KMS-11 (cell line): ENCODE measurements around the gene TCF12.

Experiments used
- H2AFZ ChIP-seq: fragments of 200-600 bp; sonication (generic); 2 replicates; pipeline ENCODE4 v1.6.1; 2016; ENCODE audit warnings: antibody characterized with exemption, mixed run types, low read depth
- H3K27ac ChIP-seq: fragments of 200-600 bp; sonication (generic); 2 replicates; pipeline ENCODE4 v1.6.1; 2016; ENCODE audit warnings: mild to moderate bottlenecking, mixed run types
- H3K27me3 ChIP-seq: fragments of 200-600 bp; sonication (generic); 2 replicates; pipeline ENCODE4 v1.6.1; 2017; ENCODE audit warnings: mild to moderate bottlenecking, low read depth, mixed run types, moderate library complexity; ENCODE audit not compliant: insufficient read depth
- H3K36me3 ChIP-seq: fragments of 200-600 bp; sonication (generic); 2 replicates; pipeline ENCODE4 v1.6.1; 2017; ENCODE audit warnings: mild to moderate bottlenecking, mixed run types; ENCODE audit not compliant: insufficient read depth
- H3K4me1 ChIP-seq: fragments of 200-600 bp; sonication (generic); 2 replicates; pipeline ENCODE4 v1.6.1; 2016; ENCODE audit warnings: mild to moderate bottlenecking, low read depth, mixed run types; ENCODE audit not compliant: poor library complexity, severe bottlenecking
- H3K4me2 ChIP-seq: fragments of 200-600 bp; sonication (generic); 2 replicates; pipeline ENCODE4 v1.7.0; 2016; ENCODE audit warnings: mild to moderate bottlenecking, mixed run types
- H3K4me3 ChIP-seq: fragments of 200-600 bp; sonication (generic); IDR thresholded peaks from 2 replicates; pipeline ENCODE4 v1.6.1; 2017; ENCODE audit warnings: low read depth, low read length, mixed read lengths; ENCODE audit not compliant: insufficient read depth
- H3K79me2 ChIP-seq: fragments of 200-600 bp; sonication (generic); 2 replicates; pipeline ENCODE4 v1.6.1; 2016; ENCODE audit warnings: low read depth, mixed run types; ENCODE audit not compliant: insufficient read depth
- H3K9ac ChIP-seq: fragments of 200-600 bp; sonication (generic); 2 replicates; pipeline ENCODE4 v1.6.1; 2016; ENCODE audit warnings: mild to moderate bottlenecking, mixed run types
- H4K20me1 ChIP-seq: fragments of 200-600 bp; sonication (generic); 2 replicates; pipeline ENCODE4 v1.6.1; 2016; ENCODE audit warnings: mild to moderate bottlenecking, mixed run types; ENCODE audit not compliant: insufficient read depth
- CTCF ChIP-seq: fragments of 200-600 bp; sonication (generic); conservative IDR thresholded peaks from 2 replicates; pipeline ENCODE4 v1.6.1; 2017; ENCODE audit warnings: low read depth, mild to moderate bottlenecking, antibody characterized with exemption, low read length, moderate library complexity, mixed read lengths

TCF12 gene

DNA sequence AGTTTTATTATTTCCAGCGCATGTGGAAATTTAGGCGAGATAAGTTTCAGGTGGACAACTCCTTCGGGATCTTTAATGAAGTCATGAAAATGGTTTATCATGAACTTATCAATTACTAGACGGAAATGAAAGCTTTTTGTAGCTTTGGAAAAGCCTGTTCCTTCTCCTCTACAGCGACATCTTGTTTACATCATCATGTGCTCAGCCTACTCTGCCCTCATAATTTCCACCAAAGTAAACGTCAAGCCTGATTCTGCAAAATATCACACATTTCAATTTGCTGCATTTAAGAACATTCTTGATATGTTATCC lies 393.5 kb downstream of the TCF12 start:
- Histone ChIP-seq H3K79me2 (no peaks in the 10 kb centered on the region), H4K20me1 (no peaks in the 10 kb centered on the region), H3K36me3 (no peaks in the 10 kb centered on the region), H3K4me2 (no peak overlapping the region), H3K27me3 (no peaks in the 10 kb centered on the region), H3K4me3 (no peak overlapping the region), H3K9ac (no peak overlapping the region), H3K4me1 (no peaks in the 10 kb centered on the region), H3K27ac (no peak overlapping the region), H2AFZ (no peak overlapping the region)
- TF ChIP-seq CTCF: no peak

DNA sequence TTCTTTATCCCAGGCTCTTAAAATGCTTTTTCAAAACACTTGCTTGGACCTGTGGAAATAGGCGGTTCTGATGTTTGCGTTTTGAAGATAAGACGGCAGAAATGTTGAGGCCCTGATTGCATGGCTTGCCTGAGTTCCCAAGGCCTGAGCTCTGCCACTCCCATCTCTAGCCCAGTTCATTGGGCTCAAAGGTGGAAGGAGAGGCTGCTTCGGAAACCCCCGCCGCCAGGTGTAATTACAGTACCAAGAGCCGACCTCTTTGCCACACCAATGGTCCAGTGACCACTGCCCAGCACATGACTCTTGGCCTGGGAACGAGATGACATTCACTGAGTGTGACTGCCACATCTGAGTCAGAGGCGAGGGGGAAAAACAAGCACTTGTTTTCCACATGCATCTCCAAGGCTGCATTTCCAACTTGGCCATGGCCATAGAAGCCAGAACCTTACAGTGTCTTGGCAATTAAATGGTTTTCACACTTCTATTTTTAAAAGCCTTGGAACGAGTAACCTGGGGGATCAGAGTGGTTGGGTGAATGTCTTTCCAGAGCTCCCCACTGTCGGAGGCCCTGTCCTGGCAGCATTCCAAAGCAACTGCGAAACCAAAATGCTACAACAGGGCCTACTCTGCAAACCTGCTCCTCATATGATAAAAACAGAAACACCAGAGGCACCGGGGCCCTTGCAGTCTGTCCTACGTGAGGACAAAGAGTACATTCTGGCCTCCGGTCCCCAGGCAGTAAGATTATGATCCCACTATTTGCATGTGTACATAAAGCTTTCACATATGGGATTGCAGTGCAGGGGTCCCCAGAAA lies 394.1 kb downstream of the TCF12 start:
- no peak overlapping the region for H3K27ac ChIP-seq
- no peak for TF ChIP-seq CTCF
- no peaks in the 10 kb centered on the region for H3K36me3 ChIP-seq
- H3K4me3 ChIP-seq: no peak overlapping the region
- no peaks in the 10 kb centered on the region for H3K79me2 ChIP-seq
- H4K20me1 ChIP-seq: no peaks in the 10 kb centered on the region
- H3K9ac ChIP-seq: no peak overlapping the region
- no peak overlapping the region for H2AFZ ChIP-seq
- H3K4me2 ChIP-seq: no peak overlapping the region
- H3K4me1 ChIP-seq: no peaks in the 10 kb centered on the region
- H3K27me3 ChIP-seq: no peaks in the 10 kb centered on the region

- no peak overlapping the region for H2AFZ ChIP-seq
These were observed 394.7 kb downstream of the TCF12 start for GRCh38 chr15:57313134-57313483.

DNA sequence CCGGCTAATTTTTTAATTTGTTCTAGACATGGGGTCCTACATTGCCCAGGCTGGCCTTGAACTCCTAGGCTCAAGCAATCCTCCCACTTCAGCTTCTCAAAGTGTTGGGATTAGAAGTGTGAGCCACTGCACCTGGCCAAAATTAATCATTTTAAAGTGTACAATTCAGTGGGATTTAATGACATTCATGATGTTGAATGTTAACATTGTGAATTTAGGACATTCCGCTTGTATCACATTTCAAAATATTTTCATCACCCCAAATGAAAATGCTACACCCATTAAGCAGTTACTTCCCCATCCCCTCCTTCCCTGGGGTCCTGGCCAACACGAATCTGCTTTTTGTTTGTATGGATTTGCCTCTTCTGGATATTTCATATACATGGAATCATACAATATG lies 395.8 kb downstream of the TCF12 start:
- no peak overlapping the region for H3K4me2 ChIP-seq
- no peak overlapping the region for H3K9ac ChIP-seq
- no peaks in the 10 kb centered on the region for H3K4me1 ChIP-seq
- no peaks in the 10 kb centered on the region for H4K20me1 ChIP-seq
- no peak overlapping the region for H3K27ac ChIP-seq
- no peak overlapping the region for H2AFZ ChIP-seq
- no peaks in the 10 kb centered on the region for H3K36me3 ChIP-seq
- H3K4me3 ChIP-seq: no peak overlapping the region
- no peaks in the 10 kb centered on the region for H3K27me3 ChIP-seq
- H3K79me2 ChIP-seq: no peaks in the 10 kb centered on the region
- no peak for TF ChIP-seq CTCF

More at GRCh38 chr15:57313134-57313483, 394.7 kb downstream of the TCF12 start:
- no peak for TF ChIP-seq CTCF
- Histone ChIP-seq H3K27ac (no peak overlapping the region), H4K20me1 (no peaks in the 10 kb centered on the region), H3K4me3 (no peak overlapping the region), H3K27me3 (no peaks in the 10 kb centered on the region), H3K9ac (no peak overlapping the region), H3K4me1 (no peaks in the 10 kb centered on the region), H3K79me2 (no peaks in the 10 kb centered on the region), H3K36me3 (no peaks in the 10 kb centered on the region), H3K4me2 (no peak overlapping the region)
